Thoracic aorta (tissue), 2 donors: ENCODE results near the gene STK25. TPM values are rescaled to one million over a fixed set of nuclear protein-coding genes. Genes with fewer than 3 reads are reported as not detected.

Source experiments
- ATAC-seq: fragments of 150-250 bp; one replicate; pipeline ENCODE4 v1.8.0; 2017; ENCODE audit warnings: low read depth; ENCODE audit not compliant: insufficient number of reproducible peaks, low FRiP score
- DNase-seq: peaks from one replicate; pipeline ENCODE4 v3.0.0-alpha.2; 2020; ENCODE audit warnings: low spot score
- H3K27ac ChIP-seq, 2 donors: fragments of 200-600 bp; sonication (generic); 1 replicate in 1 of 2; 2 replicates in 1 of 2; pipeline ENCODE4 v1.5.1; 2016; ENCODE audit warnings: mild to moderate bottlenecking in 2 of 2, moderate library complexity in 2 of 2
- H3K27me3 ChIP-seq: fragments of 200-600 bp; sonication (generic); replicated peaks from 2 replicates; pipeline ENCODE4 v1.6.0; 2016; ENCODE audit warnings: mild to moderate bottlenecking; ENCODE audit not compliant: insufficient read depth
- H3K36me3 ChIP-seq: fragments of 200-600 bp; sonication (generic); one replicate; pipeline ENCODE4 v1.5.1; 2016
- H3K4me1 ChIP-seq, 2 donors: fragments of 200-600 bp; sonication (generic); 1 replicate in 1 of 2; 2 replicates in 1 of 2; pipeline versions ENCODE4 v1.5.1 to v1.6.0; 2016; ENCODE audit warnings: low read depth in 2 of 2, mild to moderate bottlenecking in 1 of 2; ENCODE audit not compliant: control insufficient read depth in 1 of 2
- H3K4me3 ChIP-seq: fragments of 200-600 bp; sonication (generic); 2 replicates; pipeline ENCODE4 v1.5.1; 2016; ENCODE audit warnings: mild to moderate bottlenecking
- H3K9me3 ChIP-seq: fragments of 200-600 bp; sonication (generic); 2 replicates; pipeline ENCODE4 v1.5.1; 2016
- total RNA-seq, 2 donors: library from RNA; depleted of rRNA; stranded (reverse); fragments of >200 nt; gene quantifications; one replicate each; pipeline versions ENCODE4 v1.1.0 to v1.2.3, GENCODE V29; 2016
- TF ChIP-seq, protein P1 (sequence below): fragments of 200-600 bp; sonication (generic); IDR thresholded peaks from one replicate; pipeline ENCODE4 v1.5.1; 2019; ENCODE audit warnings: antibody characterized with exemption

STK25 gene
- total RNA-seq, 2 donors from 2014 or later, result 180 to 279 TPM

GRCh38 chr2:241514553-241514952, 6.2 kb upstream of the STK25 start:
- no peaks in the 10 kb centered on the region for H3K36me3 ChIP-seq
- no peak for ATAC-seq

DNA sequence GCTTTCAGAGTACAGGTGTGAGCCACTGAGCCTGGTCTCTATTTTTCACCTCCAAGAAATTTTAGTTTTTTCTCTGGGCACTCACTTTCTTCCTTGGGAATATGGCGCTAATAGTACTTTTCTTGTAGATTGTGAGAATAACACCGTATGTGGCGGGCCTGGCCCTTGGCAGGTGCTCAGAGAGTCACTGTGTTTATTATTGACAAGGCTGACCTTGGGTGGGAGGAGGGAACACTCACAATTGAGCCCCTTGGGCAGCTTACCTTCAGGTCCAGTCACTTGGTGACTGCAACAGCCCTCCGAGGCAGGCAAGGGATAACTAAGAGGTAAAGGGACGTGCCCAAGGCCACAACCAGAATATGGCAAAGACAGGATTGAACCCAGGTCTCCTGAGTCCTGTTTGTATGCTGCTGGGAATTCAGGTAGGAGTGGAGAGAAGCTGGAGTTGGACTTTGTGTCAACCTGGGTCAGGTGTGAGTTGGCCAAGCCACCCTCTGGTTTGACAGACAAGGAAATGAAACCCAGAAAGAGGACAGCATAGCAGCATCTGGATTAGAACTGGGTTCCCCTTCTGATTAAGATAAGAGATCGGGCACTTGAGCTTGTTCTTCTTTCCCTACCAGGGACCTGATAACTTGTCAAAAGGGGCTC, 2.8 kb upstream of the STK25 start:
- Histone ChIP-seq H3K36me3 (no peaks in the 10 kb centered on the region), H3K27ac (no peak overlapping the region), H3K4me1 (peaks cover 17 to 27% of the 10 kb centered on the region in 2 donors), H3K27me3 (no peaks in the 10 kb centered on the region), H3K4me3 (no peak overlapping the region), H3K9me3 (no peaks in the 10 kb centered on the region)
- TF ChIP-seq, protein P1, sequence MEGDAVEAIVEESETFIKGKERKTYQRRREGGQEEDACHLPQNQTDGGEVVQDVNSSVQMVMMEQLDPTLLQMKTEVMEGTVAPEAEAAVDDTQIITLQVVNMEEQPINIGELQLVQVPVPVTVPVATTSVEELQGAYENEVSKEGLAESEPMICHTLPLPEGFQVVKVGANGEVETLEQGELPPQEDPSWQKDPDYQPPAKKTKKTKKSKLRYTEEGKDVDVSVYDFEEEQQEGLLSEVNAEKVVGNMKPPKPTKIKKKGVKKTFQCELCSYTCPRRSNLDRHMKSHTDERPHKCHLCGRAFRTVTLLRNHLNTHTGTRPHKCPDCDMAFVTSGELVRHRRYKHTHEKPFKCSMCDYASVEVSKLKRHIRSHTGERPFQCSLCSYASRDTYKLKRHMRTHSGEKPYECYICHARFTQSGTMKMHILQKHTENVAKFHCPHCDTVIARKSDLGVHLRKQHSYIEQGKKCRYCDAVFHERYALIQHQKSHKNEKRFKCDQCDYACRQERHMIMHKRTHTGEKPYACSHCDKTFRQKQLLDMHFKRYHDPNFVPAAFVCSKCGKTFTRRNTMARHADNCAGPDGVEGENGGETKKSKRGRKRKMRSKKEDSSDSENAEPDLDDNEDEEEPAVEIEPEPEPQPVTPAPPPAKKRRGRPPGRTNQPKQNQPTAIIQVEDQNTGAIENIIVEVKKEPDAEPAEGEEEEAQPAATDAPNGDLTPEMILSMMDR, result no peak
- no peak for DNase-seq
- no peak for ATAC-seq

More at GRCh38 chr2:241514553-241514952, 6.2 kb upstream of the STK25 start:
- TF ChIP-seq, protein P1, result no peak
- no peaks in the 10 kb centered on the region for H3K27me3 ChIP-seq
- no peak overlapping the region for H3K4me3 ChIP-seq
- peaks cover 0 to 4% of the 10 kb centered on the region in 2 donors for H3K4me1 ChIP-seq
- no peak for DNase-seq
- H3K27ac ChIP-seq, result no peak overlapping the region
- no peaks in the 10 kb centered on the region for H3K9me3 ChIP-seq

DNA sequence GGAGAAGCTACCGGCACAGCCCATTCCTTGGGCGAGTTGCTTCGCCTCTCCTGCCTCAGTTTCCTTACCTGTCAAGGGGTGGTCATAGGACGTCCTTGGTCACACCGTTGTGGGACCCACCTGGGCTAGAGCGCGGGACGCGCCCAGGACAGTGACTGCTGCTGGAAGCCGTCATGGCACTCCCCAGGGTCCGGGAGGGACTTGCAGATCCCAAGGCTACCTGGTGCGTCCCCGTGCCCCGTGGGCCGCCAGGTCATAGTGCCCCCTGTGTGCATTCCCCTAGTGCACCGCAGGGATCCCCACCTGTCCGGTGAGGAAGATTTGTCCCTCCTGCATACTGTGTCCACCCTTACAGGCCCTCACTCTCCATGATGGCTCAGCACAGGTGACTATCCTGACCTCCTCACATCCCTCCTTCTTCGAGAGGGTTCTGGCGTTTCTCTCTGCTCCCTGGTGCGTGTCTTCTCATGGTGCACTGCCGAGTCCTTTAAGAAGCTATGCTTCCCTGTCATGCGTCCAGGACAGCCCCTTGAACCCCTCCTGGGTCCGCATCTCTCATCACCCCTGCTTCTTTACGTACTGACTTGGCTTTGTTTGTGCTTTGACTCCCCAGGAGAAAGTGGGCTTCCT, 886 bp upstream of the STK25 start:
- DNase-seq (no peak), ATAC-seq (no peak)
- H3K4me3 ChIP-seq, result peak overlapping the region; percentile 85
- H3K27ac ChIP-seq, result peak overlapping the region; percentile 56 to 64
- H3K27me3 ChIP-seq, result no peaks in the 10 kb centered on the region
- H3K4me1 ChIP-seq, result peaks cover 20 to 46% of the 10 kb centered on the region in 2 donors
- H3K9me3 ChIP-seq, result no peaks in the 10 kb centered on the region
- H3K36me3 ChIP-seq, result no peaks in the 10 kb centered on the region
- TF ChIP-seq, protein P1, result no peak

DNA sequence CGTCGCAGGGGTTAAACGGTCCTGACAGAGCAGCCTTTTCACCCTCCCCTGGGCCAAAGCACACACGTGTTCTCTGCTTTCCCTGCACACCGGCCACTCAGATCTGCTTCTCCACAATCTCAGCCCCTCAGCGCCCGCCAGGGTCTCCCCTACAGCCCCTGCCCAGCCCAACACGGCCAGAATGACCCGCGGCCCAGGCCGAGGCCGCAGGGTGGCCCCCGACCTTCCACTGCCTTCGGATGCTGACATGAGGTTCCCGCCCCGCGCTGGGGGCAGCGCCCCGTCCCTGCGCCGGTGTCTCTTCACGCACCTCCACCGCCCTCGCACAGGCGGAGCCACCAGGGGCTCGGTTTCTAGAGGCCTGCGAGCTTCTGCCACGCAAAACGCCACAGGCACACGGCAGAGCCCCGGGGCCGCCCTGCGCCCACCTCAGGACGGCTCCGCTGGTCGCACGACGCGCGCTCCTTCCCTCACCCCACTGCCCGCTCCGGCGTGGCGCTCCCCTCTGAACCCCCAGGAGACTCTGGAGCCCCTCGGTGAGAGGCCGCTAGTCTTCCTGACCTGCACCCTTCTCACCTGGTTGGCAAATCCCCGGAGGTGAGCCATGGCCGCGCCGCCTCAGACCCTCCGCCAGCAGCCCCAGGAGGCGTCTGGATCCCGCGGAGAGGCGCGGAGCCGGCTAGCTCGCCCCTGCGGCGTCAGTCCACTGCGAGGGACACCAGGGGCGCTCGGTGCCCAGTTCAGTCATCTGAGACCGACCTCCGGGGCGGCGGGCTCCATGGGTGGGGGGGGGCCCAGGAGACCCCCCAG, 749 bp downstream of the STK25 start:
- no peaks in the 10 kb centered on the region for H3K36me3 ChIP-seq
- DNase-seq, result no peak
- no peak for ATAC-seq
- no peaks in the 10 kb centered on the region for H3K27me3 ChIP-seq
- peak overlapping the region in 1 of 2 donors; percentile 56 for H3K27ac ChIP-seq
- H3K4me3 ChIP-seq, result peak overlapping the region; percentile 85
- TF ChIP-seq, protein P1, result peak; percentile 43
- peaks cover 20 to 46% of the 10 kb centered on the region in 2 donors for H3K4me1 ChIP-seq
- no peaks in the 10 kb centered on the region for H3K9me3 ChIP-seq
